T1000 (cell line): ENCODE data around the gene GSTO2.
"Not testable (repeated sequence)": the region's sequence is repeated elsewhere in the genome, so short reads cannot be mapped to it uniquely, and the experiment has no call there.

Source experiments
- DNase-seq: peaks from one replicate; lab custom pipeline; 2025; ENCODE audit warnings: mixed read lengths; lab: John Stamatoyannopoulos, UW

The GSTO2 gene

DNA sequence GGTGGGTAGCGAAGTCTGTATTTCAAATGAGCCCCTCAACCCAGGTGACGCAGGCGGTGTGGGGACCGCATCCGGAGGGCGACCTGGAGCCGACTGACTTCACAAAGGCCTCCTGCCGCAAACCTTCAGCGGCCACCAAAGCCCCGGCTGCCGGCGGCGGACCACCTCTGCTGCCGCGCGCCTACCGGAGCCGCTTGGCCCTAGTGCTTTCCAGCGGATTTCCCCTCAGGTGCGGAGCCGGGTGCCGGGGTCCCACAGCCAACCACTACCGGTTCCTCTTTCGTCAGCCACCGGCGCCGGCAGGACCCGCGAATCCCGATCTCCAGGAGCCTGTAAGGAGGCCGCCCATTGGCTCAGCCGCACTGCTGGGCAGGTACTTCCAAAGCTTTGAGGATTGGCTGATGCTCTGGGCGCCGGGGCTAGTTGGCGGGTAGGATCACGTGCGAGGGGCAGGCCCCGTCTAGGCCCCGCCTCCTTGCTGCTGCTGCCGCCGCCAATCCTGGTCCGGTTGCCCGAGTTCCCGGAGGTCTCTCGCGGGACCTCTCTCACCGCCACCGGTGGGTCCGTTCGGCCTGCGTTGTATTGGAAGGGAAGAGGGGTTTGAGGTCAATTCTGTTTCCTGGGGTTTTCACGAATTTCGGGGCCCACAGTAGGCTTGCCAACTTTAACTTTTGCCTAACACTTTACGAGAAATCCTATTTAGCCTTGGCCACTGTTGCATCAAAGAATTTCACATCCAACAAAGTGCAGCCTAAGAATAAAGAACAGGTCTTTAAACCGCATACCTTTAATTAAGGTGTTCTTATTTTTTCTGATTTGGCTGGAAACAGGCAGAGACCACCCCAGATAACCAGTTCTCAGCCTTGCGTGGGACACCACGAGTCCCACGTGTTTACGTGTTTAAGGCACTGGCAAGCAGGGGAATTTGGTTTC is at the start of gene GSTO2:
GSTO2 (plus strand) TSS at position 472 of the 933 bp plus-strand sequence. CDS start 5,732 bp downstream, outside the sequence.
- DNase-seq, result peak; percentile 97

DNA sequence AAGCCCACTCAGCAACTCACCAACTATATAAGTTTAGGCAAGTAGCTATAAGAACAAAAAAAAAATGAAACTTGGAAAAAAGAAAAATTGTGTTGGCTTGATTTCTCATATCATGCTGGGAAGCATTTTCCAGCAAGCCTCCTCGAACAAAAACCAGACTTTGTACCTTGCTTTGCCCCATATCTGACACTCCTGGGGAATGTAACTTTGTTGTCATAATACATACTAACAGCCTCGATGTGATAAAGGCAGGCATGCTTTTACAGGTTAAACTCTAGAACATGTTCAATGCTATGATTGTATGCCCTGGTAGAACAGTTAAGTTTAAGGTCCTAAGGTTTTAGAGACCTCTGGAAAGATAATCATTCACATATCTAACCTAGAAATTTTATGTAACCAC is 48.5 kb upstream of the GSTO2 start:
- DNase-seq, result no peak

DNA sequence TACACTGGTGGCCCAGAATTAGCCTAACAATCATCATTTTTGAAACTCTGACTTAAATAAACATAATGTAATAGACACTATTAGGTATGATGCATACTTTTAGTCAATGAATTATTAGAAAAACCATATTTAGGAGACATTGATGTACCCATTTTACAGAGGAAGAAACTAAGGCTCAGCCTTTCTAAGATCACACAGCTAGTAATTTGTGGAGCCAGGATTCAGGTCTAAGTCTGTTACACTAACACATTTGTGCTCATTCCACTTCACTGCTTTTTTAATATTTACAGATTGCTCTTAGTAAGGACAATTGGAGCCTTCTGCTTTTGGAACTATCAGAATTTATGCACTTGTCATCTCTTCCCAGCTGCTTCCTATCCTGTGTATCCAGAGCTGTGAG is 45.7 kb upstream of the GSTO2 start:
- DNase-seq, result no peak

DNA sequence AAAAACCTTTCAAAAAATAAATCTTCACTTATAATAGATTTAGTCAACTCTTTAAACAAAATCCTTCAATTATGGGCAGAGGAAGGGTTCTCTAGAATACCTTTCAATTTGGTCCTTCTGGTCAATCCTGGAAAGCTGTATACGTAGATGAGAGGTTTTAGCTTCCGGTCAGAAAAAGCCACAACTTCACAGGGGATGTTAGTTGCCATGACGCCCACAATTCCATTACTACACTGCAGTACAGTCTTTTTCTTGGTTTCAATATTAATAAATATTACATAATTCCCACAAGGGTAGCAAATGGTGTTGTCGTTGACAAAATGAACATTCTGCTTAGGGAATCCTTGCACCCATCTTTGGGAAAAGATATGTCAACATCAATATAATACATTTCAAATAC is 38.5 kb upstream of the GSTO2 start:
- no peak for DNase-seq

DNA sequence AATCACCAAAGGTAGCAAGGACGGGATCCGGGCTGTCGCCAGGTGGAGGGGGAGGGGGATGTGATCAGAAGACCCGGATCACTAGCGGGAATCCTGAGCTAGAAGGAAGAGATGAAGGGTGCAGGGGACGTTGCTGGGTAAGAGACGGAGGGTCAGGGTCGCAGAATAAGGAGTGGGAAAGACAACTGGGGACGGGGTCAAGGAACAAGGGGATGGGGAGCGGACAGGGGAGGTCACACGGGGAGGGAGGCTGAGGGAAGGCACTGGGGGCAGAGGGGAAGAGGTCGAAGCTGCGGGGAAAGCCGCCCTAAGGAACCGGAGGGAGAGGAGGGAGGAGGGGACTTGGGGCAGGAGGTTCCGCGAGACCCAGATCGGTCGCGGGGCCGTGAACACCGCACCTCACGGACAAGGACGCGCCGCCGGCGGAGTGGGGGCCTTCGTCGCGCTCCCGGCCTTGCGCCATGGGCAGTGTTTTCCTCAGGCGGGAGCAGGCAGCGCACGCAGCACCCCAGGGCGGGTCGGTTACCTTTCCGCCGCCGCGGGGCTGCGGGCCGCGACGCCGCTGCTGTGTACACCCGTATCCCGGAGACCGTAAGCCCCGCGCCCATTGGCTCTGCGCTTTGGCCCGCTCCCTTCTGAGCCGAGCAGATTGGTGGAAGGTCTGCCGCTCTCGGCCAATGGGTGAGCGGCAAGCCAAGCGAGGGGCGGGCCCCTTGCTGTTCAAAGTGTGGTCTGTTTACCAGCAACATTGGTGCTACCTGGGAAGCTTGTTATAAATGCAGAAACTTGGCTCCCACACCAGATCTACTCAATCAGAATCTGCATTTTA is 37.0 kb upstream of the GSTO2 start, which contains the start of gene CFAP43:
CFAP43 (minus strand) TSS at position 581 of the 829 bp plus-strand sequence; CDS start at position 463, 118 bp downstream.
- peak; percentile 94 for DNase-seq

DNA sequence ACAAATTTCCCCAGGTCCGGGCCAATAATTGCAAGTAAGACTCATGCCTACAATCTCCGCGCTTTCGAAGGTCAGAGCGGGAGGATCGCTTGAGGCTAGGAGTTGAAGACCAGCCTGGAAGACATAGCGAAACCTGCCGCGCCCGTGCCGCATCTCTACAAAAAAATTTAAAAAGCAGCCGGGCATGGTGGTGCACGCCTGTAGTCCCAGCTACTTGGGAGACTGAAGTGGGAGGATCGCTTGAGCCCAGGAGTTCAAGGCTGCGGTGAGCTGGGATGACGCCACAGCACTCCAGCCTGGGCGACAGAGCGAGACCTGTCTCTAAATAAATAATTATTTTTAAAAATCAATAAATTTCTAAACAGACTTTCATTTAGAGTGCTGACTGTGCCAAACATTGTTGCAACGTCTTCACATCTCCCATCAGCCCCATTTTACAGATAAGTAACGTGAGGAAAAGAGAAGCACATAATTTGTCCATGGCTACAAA is 36.3 kb upstream of the GSTO2 start:
- DNase-seq, result no peak

DNA sequence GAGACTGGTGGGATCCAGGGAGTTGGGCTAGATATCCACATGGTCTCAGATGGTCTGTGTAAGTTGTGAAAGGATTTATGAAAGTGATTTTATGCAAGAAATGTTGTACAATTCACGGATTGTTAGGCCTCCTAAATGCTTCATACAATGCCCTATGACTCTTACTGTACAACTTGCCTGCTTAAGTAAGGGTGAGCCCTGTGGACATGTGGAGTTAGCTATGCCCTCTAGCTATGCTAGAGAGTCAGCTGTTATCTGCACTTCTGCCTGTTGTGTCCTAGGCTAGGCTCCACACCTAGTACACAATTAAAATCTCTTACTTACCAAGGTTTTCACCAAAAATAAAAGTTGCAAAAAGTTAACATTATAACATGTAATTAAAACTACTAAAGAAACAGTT is 35.2 kb upstream of the GSTO2 start:
- no peak for DNase-seq

DNA sequence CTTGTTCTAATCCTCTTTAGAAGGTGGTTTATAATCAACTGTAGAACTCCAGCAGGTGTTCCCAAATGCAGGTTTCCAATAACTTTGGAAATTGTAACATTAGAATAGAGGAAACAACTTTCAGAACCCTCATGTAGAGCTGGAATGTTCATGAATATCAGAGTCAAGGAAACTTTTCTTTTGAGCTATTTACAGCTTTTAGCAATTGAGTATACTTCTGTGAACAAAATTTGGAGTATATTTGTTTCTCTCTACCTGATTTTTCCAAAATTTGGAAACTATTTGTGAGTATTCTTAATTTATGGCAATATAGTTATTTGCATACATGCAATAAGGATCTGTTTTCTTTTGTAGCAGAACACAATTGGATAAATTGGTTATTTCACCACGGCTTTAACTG is 34.0 kb upstream of the GSTO2 start:
- no peak for DNase-seq

DNA sequence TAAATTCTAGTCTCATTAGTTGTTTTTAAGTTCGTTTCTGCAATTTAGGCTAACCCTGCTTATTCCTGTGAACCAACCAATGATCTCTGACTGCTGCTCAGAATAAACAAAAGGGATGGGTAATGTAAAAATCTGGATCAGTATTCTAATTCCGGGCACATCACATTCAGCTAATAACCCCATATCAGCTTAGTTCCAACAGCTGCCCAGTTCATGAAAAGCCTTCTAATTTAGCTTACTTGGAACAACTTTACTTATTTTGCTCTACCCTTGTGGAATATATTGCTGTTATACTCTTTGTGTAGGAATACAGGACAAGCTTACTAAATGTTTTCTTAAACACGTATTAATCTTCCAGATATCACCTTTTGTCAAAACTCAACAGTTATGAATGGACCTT is 33.2 kb upstream of the GSTO2 start:
- DNase-seq, result no peak

DNA sequence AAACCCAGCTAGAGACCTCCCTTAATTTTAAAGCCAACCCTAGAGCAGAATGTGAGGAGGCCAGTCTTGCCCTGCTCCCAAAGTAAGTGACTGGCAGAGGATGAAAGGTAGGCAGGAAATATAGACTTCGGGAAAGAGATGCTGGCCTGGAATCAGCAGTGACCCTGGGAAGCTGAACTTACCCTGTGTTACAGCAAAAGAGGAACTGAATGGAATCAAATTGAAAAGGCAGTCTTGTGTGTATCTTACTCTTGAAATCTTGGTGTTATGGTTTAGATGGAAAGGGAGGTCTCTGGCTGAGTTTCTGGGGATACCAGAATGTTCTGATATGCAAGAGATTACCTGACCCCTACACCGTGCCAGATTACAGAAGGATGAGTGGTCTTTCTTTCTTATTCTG is 28.9 kb upstream of the GSTO2 start:
- no peak for DNase-seq

DNA sequence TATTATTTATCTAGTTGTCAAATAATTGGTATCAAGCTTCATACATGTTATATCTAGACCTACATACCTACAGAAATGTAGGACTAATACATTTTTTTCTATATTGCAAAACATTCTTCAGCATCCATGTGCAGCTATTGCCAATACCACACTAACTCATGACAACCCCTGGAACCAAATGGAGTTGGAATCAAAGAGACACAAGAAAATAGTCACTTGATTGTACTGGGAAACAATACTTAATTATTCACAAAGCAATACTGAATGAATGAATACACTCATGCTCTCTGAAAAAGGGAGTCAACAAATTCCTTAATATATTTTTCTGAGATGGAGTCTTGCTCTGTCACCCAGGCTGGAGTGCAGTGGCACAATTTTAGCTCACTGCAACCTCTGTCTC is 26.4 kb upstream of the GSTO2 start:
- no peak for DNase-seq

DNA sequence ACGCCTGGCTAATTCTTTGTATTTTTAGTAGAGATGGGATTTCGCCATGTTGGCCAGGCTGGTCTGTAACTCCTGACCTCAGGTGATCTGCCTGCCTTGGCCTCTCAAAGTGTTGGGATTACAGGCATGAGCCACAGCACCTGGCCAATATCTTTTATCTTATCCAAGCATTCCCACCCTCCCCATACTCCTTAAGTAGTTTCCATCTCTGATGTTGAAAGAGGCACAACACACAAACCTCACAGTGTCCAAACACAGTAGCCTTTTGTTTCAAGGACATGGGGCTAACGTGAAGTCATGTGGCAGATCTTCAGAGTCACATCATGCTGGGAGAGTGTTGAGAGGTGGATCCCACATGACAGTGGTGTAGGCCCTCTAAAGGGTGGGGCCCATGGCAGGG is 26.0 kb upstream of the GSTO2 start:
- not testable (repeated sequence) for DNase-seq

DNA sequence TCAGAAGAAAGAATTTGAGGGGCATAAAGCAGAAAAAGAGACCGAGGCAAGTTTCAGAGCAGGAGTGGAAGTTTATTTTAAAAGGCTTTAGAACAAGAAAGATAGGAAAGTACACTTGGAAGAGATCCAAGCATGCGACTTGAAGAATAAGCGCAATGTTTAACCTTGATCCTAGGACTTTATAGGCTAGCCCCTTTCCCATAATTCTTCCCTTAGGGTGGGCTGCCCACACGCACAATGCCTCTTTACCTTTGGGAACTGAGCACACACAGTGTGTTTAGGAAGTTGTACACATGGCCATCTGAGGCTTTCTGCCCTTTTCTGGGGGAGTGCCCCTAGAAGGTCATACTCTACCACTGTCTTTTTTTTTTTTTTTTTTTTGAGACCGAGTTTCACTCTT is 25.5 kb upstream of the GSTO2 start:
- DNase-seq, result no peak

DNA sequence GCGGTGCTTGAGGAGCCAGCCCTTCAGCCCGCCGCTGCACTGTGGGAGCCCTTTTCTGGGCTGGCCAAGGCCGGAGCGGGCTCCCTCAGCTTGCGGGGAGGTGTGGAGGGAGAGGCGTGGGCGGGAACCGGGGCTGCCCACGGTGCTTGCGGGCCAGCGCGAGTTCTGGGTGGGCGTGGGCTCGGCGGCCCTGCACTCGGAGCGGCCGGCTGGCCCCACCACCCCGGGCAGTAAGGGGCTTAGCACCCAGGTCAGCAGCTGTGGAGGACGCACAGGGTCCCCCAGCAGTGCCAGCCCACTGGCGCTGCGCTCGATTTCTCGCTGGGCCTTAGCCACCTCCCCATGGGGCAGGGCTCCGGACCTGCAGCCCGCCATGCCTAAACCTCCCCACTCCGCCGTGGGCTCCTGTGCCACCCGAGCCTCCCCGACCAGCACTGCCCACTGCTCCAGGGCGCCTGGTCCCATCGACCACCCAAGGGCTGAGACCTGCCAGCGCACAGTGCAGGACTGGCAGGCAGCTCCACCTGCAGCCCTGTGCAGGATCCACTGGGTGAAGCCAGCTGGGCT is 23.8 kb upstream of the GSTO2 start:
- DNase-seq, result no peak

DNA sequence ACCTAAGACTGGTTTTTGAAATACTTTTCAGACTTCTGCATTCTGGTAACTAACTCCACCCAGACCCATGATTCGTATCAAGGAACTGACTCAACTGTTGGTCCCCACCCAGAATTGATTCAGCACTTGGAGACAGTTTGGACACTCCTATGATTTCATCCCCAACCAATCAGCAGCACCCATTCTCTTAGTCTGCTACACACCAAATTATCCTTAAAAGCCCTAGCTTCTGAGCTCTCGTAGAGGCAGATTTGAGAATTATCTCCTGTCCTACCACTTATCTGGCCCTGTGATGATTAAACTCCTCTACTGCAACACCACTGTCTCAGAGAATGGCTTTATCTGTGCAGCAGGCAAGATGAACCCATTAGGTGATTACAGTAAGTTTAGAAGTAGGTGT is 22.0 kb upstream of the GSTO2 start:
- no peak for DNase-seq

DNA sequence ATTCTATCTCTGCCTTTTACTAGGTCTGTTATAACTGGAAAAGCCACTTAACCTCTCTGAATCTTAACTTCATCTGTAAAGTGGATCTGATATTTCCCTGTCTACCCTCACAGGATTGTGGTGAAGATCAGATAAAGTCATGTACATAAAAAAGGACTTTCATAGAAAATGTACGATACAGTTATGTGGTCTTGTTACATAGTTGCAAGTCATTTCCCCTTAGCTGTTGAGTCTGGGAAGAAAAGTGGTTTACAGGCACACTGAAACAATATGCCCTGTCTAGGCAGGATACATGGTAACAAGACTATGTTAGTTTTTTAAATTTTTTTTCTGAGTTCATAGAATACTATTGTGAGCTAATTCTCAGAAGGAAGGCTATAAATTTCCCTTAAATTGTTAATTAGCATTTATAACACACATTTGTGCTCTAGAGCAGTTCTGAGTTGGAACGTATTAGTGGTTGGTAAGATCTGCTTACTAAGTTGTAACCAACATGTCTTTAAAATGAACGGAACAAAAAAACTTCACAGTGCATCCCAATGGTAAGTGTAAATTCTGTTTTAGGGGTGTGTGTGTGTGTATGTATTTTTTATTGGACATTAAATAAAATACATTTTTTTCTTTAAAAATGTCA is 21.4 kb upstream of the GSTO2 start:
- DNase-seq, result no peak

DNA sequence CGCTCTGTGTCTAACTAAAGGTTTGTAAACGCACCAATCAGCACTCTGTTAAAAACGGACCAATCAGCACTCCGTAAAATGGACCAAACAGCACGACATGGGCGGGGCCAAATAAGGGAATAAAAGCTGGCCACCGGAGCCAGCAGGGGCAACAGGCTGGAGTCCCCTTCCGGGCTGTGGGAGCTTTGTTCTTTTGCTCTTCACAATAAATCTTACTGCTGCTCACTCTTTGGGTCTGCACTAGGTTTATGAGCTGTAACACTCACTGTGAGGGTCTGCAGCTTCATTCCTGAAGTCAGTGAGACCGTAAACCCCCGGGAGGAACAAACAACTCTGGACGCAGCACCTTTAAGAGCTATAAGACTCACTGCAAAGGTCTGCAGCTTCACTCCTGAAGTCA is 20.1 kb upstream of the GSTO2 start:
- not testable (repeated sequence) for DNase-seq

DNA sequence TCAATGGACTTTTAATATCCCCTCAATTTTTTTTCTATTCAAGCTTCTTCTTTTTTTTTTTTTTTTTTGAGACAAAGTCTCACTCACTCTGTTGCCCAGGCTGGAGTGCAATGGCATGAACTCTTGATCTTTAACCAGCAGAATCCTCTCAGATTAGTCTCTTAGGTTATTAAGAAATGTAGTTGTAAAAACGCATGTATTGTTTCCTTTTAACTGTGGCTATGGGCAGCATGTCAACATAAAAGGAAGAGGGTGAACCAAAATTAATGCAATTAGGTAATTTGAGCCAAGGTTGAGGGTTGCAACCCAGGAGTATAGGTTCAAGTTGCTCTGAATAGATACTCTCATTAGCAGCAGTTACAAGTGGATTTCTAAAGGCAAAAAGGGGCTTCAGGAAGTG is 18.6 kb upstream of the GSTO2 start:
- DNase-seq, result no peak

DNA sequence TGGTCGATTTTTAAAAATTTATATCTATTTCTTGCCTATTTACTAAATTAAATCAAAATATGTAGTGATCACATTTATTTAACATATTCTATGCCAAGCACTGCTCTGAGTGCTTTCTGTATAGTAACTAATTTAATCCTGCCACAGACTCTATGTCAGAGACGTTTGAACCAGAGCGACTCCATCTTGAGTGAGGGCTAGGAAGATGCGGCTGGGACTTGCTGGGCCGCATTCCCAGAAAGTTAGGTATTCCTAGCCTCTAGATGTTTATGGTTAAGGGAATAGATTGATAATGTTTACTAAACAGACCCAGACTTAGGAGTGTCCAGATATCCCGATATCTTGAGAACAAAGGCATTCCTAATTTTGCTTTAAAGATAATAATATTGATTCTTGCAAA is 17.5 kb upstream of the GSTO2 start:
- DNase-seq, result no peak

DNA sequence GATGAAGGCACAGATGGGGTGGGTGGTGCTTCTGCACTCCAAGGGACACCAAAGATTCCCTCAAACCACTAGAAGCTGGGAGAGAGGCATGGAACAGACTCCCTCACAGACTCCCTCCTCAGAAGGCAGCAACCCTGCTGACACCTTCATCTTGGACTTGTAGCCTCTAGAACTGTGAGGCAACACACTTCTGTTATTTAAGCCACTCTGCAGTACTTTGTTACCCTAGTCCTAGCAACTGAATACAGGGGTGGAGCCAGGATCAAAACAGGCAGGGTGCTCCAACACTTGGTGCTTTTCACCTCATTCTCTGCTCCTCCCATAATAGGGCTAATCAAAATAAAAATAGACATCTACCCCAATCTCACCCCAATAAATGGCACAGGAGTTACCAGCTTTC is 16.6 kb upstream of the GSTO2 start:
- no peak for DNase-seq

DNA sequence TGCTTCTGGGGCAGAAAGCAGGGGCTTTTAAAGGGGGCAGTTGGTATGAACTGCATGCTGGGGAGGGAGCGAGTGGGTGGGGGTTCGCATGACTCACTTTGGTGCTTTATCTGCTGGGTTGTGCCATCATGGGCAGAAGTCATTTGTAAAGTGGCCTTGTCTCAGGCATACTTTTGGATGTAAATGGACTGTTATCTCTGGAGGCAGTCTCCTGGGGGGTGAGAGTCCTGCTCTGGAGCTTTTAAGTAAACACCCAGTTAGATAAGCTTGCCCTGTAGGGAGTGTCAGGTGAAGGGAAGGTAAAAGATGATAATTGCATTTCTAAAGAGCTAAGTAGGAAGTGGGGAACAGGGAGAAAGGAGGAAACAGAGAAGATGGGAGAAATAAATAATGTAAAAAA is 15.9 kb upstream of the GSTO2 start:
- no peak for DNase-seq
